Loucy (cell line): ENCODE data around the gene CTSH.

ENCODE experiments used
- EZH2phosphoT487 ChIP-seq: fragments of 200-600 bp; IDR thresholded peaks from 2 replicates; pipeline ENCODE4 v1.6.1; 2018; ENCODE audit warnings: antibody characterized with exemption, mild to moderate bottlenecking, moderate library complexity, borderline replicate concordance
- TF ChIP-seq, protein P1 (sequence below): fragments of 200-600 bp; sonication (generic); conservative IDR thresholded peaks from 2 replicates; pipeline ENCODE4 v1.5.1; 2014; ENCODE audit warnings: mild to moderate bottlenecking, antibody characterized with exemption, low read length

DNA sequence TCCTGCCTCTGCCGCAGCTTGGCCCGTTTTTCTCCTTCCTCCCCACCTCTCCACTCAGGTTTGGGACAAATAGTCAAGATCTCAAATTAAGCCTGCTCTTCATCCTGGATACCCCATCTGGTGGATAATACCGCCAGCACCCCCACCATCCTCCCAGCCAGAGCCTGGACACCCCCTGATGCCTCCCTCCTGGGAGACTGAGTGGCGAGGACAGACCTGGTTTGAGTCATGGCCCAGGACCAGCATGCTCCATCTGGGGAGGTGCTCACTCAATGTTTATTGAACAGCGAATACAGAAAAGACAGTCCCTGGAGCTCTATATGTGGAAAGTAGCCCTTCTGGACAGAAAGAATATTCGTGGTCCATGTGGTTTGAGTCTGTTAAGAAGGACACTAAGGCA, 23.3 kb downstream of the CTSH start:
- TF ChIP-seq, protein P1, sequence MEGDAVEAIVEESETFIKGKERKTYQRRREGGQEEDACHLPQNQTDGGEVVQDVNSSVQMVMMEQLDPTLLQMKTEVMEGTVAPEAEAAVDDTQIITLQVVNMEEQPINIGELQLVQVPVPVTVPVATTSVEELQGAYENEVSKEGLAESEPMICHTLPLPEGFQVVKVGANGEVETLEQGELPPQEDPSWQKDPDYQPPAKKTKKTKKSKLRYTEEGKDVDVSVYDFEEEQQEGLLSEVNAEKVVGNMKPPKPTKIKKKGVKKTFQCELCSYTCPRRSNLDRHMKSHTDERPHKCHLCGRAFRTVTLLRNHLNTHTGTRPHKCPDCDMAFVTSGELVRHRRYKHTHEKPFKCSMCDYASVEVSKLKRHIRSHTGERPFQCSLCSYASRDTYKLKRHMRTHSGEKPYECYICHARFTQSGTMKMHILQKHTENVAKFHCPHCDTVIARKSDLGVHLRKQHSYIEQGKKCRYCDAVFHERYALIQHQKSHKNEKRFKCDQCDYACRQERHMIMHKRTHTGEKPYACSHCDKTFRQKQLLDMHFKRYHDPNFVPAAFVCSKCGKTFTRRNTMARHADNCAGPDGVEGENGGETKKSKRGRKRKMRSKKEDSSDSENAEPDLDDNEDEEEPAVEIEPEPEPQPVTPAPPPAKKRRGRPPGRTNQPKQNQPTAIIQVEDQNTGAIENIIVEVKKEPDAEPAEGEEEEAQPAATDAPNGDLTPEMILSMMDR = no peak
- TF ChIP-seq EZH2phosphoT487 = no peak
